SK-N-SH treated with all-trans-retinoic acid at 6 μM for 48 hours (cell line): ENCODE data around the gene PRR14L.

Experiments
- ATAC-seq: fragments of 200-7000 bp; cut with Tn5 transposase; 3 replicates; pipeline ENCODE4 v1.9.1; 2020; ENCODE audit warnings: mild to moderate bottlenecking, moderate library complexity
- BACH2 ChIP-seq: fragments of 250-450 bp; sonication (Bioruptor Pico); IDR thresholded peaks from 2 replicates; pipeline ENCODE4 v1.9.0; 2021; ENCODE audit warnings: mild to moderate bottlenecking, borderline replicate concordance
- CSDC2 ChIP-seq: fragments of 250-450 bp; sonication (Bioruptor Pico); IDR thresholded peaks from 2 replicates; pipeline ENCODE4 v1.5.0; 2020; ENCODE audit warnings: mild to moderate bottlenecking, moderate library complexity
- GLIS3 ChIP-seq: fragments of 250-450 bp; sonication (Bioruptor Pico); IDR thresholded peaks from 2 replicates; pipeline ENCODE4 v1.5.0; 2020; ENCODE audit warnings: mild to moderate bottlenecking, moderate library complexity
- ISL1 ChIP-seq: fragments of 250-450 bp; sonication (Bioruptor Pico); IDR thresholded peaks from 2 replicates; pipeline ENCODE4 v2.1.2; 2022; ENCODE audit warnings: mild to moderate bottlenecking, moderate library complexity
- OSR1 ChIP-seq: fragments of 250-450 bp; sonication (Bioruptor Pico); IDR thresholded peaks from 2 replicates; pipeline ENCODE4 v1.8.0; 2022; ENCODE audit warnings: moderate library complexity, mild to moderate bottlenecking, inconsistent platforms
- PPARA ChIP-seq: fragments of 250-450 bp; sonication (Bioruptor Pico); IDR thresholded peaks from 2 replicates; pipeline ENCODE4 v1.5.0; 2020; ENCODE audit warnings: mild to moderate bottlenecking, borderline replicate concordance
- RARB ChIP-seq: fragments of 250-450 bp; sonication (Bioruptor Pico); IDR thresholded peaks from 2 replicates; pipeline ENCODE4 v1.8.0; 2021; ENCODE audit warnings: mild to moderate bottlenecking, moderate library complexity
- SNAI2 ChIP-seq: fragments of 250-450 bp; sonication (Bioruptor Pico); IDR thresholded peaks from 2 replicates; pipeline ENCODE4 v1.5.0; 2020; ENCODE audit warnings: mild to moderate bottlenecking, moderate library complexity
- TCF4 ChIP-seq: fragments of 250-450 bp; sonication (Bioruptor Pico); IDR thresholded peaks from 2 replicates; pipeline ENCODE4 v1.8.0; 2021; ENCODE audit warnings: mild to moderate bottlenecking, moderate library complexity, borderline replicate concordance
- TOX ChIP-seq: fragments of 250-450 bp; sonication (Bioruptor Pico); IDR thresholded peaks from 2 replicates; pipeline ENCODE4 v1.8.0; 2021; ENCODE audit warnings: mild to moderate bottlenecking, moderate library complexity, borderline replicate concordance
- ZFP3 ChIP-seq: fragments of 250-450 bp; sonication (Bioruptor Pico); IDR thresholded peaks from 2 replicates; pipeline ENCODE4 v1.5.0; 2020; ENCODE audit warnings: mild to moderate bottlenecking, moderate library complexity
- ZFP30 ChIP-seq: fragments of 450-650 bp; formaldehyde crosslinking; IDR thresholded peaks from 2 replicates; pipeline ENCODE4 v1.5.0; 2022; ENCODE audit warnings: mild to moderate bottlenecking, moderate library complexity
- ZNF565 ChIP-seq: fragments of 450-650 bp; formaldehyde crosslinking; conservative IDR thresholded peaks from 2 replicates; pipeline ENCODE4 v1.5.0; 2020; ENCODE audit warnings: low read depth, mild to moderate bottlenecking, moderate library complexity
- ZNF70 ChIP-seq: fragments of 450-650 bp; formaldehyde crosslinking; IDR thresholded peaks from 2 replicates; pipeline ENCODE4 v1.5.0; 2020; ENCODE audit warnings: mild to moderate bottlenecking, moderate library complexity
- ZNF8 ChIP-seq: fragments of 450-650 bp; formaldehyde crosslinking; IDR thresholded peaks from 2 replicates; pipeline ENCODE4 v1.5.0; 2020; ENCODE audit warnings: mild to moderate bottlenecking, moderate library complexity
- TF ChIP-seq, protein P1 (sequence below): fragments of 250-450 bp; sonication (Bioruptor Pico); IDR thresholded peaks from 2 replicates; pipeline ENCODE4 v1.5.0; 2020; ENCODE audit warnings: mild to moderate bottlenecking, moderate library complexity
- TF ChIP-seq, protein P2 (sequence below): fragments of 250-450 bp; sonication (Bioruptor Pico); IDR thresholded peaks from 2 replicates; pipeline ENCODE4 v1.5.1; 2021; ENCODE audit warnings: mild to moderate bottlenecking, moderate library complexity
- TF ChIP-seq, protein P3 (sequence below): fragments of 250-450 bp; sonication (Bioruptor Pico); IDR thresholded peaks from 2 replicates; pipeline ENCODE4 v1.8.0; 2021; ENCODE audit warnings: low read depth, mild to moderate bottlenecking, moderate library complexity, borderline replicate concordance
- TF ChIP-seq, protein P4 (sequence below): fragments of 250-450 bp; sonication (Bioruptor Pico); IDR thresholded peaks from 2 replicates; pipeline ENCODE4 v1.5.1; 2020; ENCODE audit warnings: low read depth, mild to moderate bottlenecking, moderate library complexity

Gene PRR14L

DNA sequence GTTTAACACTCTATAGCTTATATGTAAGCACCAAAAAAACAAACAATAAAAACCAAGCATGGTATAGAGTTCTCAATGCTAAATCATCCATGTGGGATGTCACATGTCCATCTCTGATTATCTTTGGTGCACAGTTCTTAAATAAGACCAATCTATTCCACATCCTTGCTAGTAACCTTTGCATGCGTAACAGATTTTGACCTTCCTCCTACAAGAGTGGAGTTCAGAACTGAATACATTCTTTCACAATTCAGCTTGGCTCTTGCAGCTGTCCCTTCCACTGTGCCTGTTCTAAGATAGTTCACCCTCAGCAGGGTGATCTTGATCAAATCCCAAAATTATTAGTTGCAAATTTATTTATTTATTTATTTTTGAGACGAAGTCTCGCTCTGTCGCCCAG is 21.1 kb downstream of the PRR14L start:
- no peak for ATAC-seq
- TF ChIP-seq PPARA (CRISPR knock-in tag) (no peak), ISL1 (no peak), ZNF70 (CRISPR knock-in tag) (no peak), BACH2 (CRISPR knock-in tag) (no peak), ZNF8 (CRISPR knock-in tag) (no peak), TOX (CRISPR knock-in tag) (no peak), RARB (no peak), SNAI2 (CRISPR knock-in tag) (no peak), ZFP30 (CRISPR knock-in tag) (no peak), OSR1 (CRISPR knock-in tag) (no peak)
- TF ChIP-seq, protein P1, sequence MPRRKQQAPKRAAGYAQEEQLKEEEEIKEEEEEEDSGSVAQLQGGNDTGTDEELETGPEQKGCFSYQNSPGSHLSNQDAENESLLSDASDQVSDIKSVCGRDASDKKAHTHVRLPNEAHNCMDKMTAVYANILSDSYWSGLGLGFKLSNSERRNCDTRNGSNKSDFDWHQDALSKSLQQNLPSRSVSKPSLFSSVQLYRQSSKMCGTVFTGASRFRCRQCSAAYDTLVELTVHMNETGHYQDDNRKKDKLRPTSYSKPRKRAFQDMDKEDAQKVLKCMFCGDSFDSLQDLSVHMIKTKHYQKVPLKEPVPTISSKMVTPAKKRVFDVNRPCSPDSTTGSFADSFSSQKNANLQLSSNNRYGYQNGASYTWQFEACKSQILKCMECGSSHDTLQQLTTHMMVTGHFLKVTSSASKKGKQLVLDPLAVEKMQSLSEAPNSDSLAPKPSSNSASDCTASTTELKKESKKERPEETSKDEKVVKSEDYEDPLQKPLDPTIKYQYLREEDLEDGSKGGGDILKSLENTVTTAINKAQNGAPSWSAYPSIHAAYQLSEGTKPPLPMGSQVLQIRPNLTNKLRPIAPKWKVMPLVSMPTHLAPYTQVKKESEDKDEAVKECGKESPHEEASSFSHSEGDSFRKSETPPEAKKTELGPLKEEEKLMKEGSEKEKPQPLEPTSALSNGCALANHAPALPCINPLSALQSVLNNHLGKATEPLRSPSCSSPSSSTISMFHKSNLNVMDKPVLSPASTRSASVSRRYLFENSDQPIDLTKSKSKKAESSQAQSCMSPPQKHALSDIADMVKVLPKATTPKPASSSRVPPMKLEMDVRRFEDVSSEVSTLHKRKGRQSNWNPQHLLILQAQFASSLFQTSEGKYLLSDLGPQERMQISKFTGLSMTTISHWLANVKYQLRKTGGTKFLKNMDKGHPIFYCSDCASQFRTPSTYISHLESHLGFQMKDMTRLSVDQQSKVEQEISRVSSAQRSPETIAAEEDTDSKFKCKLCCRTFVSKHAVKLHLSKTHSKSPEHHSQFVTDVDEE (CRISPR knock-in tag) = no peak
- TF ChIP-seq, protein P2, sequence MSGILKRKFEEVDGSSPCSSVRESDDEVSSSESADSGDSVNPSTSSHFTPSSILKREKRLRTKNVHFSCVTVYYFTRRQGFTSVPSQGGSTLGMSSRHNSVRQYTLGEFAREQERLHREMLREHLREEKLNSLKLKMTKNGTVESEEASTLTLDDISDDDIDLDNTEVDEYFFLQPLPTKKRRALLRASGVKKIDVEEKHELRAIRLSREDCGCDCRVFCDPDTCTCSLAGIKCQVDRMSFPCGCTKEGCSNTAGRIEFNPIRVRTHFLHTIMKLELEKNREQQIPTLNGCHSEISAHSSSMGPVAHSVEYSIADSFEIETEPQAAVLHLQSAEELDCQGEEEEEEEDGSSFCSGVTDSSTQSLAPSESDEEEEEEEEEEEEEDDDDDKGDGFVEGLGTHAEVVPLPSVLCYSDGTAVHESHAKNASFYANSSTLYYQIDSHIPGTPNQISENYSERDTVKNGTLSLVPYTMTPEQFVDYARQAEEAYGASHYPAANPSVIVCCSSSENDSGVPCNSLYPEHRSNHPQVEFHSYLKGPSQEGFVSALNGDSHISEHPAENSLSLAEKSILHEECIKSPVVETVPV (CRISPR knock-in tag) = no peak
- TF ChIP-seq, protein P3, sequence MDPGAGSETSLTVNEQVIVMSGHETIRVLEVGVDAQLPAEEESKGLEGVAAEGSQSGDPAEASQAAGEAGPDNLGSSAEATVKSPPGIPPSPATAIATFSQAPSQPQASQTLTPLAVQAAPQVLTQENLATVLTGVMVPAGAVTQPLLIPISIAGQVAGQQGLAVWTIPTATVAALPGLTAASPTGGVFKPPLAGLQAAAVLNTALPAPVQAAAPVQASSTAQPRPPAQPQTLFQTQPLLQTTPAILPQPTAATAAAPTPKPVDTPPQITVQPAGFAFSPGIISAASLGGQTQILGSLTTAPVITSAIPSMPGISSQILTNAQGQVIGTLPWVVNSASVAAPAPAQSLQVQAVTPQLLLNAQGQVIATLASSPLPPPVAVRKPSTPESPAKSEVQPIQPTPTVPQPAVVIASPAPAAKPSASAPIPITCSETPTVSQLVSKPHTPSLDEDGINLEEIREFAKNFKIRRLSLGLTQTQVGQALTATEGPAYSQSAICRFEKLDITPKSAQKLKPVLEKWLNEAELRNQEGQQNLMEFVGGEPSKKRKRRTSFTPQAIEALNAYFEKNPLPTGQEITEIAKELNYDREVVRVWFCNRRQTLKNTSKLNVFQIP = no peak
- TF ChIP-seq, protein P4, sequence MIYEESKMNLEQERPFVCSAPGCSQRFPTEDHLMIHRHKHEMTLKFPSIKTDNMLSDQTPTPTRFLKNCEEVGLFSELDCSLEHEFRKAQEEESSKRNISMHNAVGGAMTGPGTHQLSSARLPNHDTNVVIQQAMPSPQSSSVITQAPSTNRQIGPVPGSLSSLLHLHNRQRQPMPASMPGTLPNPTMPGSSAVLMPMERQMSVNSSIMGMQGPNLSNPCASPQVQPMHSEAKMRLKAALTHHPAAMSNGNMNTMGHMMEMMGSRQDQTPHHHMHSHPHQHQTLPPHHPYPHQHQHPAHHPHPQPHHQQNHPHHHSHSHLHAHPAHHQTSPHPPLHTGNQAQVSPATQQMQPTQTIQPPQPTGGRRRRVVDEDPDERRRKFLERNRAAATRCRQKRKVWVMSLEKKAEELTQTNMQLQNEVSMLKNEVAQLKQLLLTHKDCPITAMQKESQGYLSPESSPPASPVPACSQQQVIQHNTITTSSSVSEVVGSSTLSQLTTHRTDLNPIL (CRISPR knock-in tag) = no peak

DNA sequence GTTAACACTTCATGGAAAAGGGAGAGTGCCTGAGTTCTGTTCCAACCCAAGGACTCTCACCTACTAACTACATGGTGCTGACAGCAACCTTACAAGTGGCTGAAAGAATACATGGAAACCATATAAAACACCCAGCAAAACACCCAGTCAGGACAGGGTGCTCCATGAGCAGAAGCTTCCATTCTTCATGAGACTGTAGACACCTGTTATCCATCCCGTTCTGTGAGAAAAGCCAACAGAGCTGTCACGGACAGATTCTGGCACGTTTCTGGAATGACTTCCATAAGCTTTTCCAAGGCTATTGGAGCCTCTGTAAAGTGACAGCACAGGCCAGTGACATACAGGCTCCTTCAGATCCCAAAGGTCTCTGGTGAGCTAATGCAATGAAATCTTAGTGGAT is 23.2 kb downstream of the PRR14L start:
- no peak for TF ChIP-seq OSR1 (CRISPR knock-in tag)
- TF ChIP-seq BACH2 (CRISPR knock-in tag) = no peak
- TF ChIP-seq CSDC2 = no peak
- TF ChIP-seq TCF4 (CRISPR knock-in tag) = no peak
- TF ChIP-seq ZNF70 (CRISPR knock-in tag) = no peak
- TF ChIP-seq, protein P3 = no peak
- TF ChIP-seq, protein P1 (CRISPR knock-in tag) = no peak
- TF ChIP-seq SNAI2 (CRISPR knock-in tag) = no peak
- TF ChIP-seq, all 23 proteins: peak for 0
- ATAC-seq = no peak

DNA sequence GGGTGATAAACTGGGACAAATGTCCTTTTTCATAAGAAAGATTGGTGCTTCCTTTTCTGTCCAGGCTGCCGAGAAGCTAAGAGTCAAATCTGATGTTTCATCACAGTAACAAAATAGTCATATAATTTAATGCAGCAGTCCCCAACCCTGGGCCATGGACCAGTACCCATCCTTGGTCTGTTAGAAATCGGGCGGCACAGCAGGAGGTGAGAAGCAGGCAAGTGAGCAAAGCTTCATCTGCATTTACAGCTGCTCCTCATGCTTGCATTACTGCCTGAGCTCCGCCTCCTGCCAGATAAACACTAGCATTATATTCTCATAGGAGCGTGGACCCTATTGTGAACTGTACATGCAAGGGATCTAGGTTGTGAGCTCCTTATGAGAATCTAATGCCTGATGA is 26.2 kb downstream of the PRR14L start:
- no peak for ATAC-seq
- TF ChIP-seq TCF4 (CRISPR knock-in tag) = no peak
- TF ChIP-seq GLIS3 = no peak
- TF ChIP-seq ZNF565 (CRISPR knock-in tag) = no peak
- no peak for TF ChIP-seq ZFP3 (CRISPR knock-in tag)
- TF ChIP-seq, all 23 proteins: peak for 0
